ENCODE measurements around the gene PLCB4. TPM values are rescaled to one million over a fixed set of nuclear protein-coding genes. Genes with fewer than 3 reads are reported as not detected.

The PLCB4 gene
- total and polyA plus RNA-seq, 3 experiments from 2014 or later = not detected

DNA sequence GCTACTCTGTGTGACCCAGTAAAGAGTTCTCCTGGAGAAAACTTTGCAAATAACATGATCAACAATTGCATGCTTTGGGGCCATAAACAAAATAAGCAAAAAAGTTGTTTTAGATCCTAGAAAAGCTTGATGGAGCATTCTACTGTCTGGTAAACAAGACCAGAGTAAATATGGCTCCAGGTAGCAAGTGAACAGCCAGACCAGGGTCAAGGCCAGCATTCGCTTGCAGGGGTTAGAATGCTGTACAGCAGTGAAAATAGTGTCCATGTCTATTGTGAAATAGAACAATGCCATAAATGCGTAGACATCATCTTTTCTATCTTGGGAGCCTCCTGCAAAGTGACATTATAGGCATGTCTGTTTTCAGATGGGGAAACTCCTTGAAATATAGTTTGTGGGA, 216.7 kb downstream of the PLCB4 start:
- H3K36me3 Mint-ChIP-seq = no peaks in the 10 kb centered on the region
- CTCF ChIA-PET = no interaction called here

DNA sequence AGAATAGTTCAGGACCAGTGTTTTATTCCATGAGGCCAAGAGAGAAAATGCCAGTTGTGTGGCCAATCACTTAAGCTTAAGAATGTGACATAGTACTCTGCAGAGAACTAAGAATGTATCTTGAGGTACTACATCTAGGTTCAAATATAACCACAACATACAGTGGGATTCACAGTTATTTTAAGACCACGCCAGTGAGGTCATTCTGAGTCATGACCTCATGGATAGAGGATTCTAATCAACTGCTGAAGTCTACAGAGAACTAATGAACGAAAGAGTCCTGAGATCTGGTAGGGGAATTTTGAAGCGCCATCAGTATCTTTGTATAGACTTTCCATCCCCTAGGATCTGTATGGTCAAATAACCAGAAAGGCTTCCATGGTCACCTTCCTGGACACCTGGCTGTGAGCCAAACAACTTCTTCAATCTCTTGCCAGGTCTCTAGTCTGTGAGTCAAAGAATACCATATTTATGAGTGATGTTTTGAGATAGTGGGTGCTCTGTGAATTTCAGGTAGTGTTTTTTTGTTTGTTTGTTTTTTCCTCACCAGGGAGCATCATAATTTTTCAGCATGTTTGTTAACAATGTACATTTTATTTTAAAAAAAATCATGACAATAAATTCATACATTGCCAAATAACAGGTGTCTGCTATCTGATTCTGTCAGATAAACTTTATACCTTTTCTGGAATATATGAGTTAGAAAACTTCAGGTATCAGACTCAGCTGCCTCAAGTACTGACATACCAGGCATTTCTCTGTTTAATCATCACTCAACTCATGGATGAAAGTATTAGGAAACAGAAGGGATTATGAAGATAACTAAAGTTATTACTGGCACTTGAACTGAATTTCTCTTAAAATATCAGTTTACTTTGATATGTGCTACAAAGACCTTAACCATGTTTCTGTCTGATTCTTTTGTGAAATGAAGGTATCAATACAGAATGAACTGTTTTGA, 217.9 kb downstream of the PLCB4 start:
- DNase-seq = no peak
- Mint-ChIP-seq H3K9me3 (peaks cover 1 to 9% (median 3%) of the 10 kb centered on the region in 5 donors), H3K27ac (no peak overlapping the region), H3K36me3 (no peaks in the 10 kb centered on the region), H3K4me3 (no peak overlapping the region), H3K4me1 (no peaks in the 10 kb centered on the region), H3K27me3 (no peaks in the 10 kb centered on the region)
- Histone ChIP-seq H3K9me3 (ENCODE audit: low read length) (no peaks in the 10 kb centered on the region), H3K27ac (ENCODE audit: low read depth, low read length) (no peak overlapping the region), H3K4me1 (ENCODE audit: insufficient read depth, low read length) (no peaks in the 10 kb centered on the region), H3K36me3 (ENCODE audit: insufficient read depth, low read length) (no peaks in the 10 kb centered on the region), H3K27me3 (ENCODE audit: insufficient read depth, low read length, poor library complexity, severe bottlenecking) (no peaks in the 10 kb centered on the region), H3K4me3 (ENCODE audit: low read length) (no peak overlapping the region)
- ChIA-PET POLR2A (no interaction called here), CTCF (no interaction called here)

More for the DNA sequence above, 216.7 kb downstream of the PLCB4 start:
- POLR2A ChIA-PET = no interaction called here
- H3K27ac ChIP-seq (ENCODE audit: low read depth, low read length) = no peak overlapping the region
- Mint-ChIP-seq H3K4me1 (no peaks in the 10 kb centered on the region), H3K9me3 (peaks cover 0 to 9% (median 3%) of the 10 kb centered on the region in 5 donors), H3K27ac (no peak overlapping the region), H3K4me3 (no peak overlapping the region), H3K27me3 (no peaks in the 10 kb centered on the region)
- H3K4me3 ChIP-seq (ENCODE audit: low read length) = no peak overlapping the region
- no peaks in the 10 kb centered on the region for H3K9me3 ChIP-seq (ENCODE audit: low read length)
- no peaks in the 10 kb centered on the region for H3K27me3 ChIP-seq (ENCODE audit: insufficient read depth, low read length, poor library complexity, severe bottlenecking)
- H3K4me1 ChIP-seq (ENCODE audit: insufficient read depth, low read length) = no peaks in the 10 kb centered on the region
- DNase-seq = no peak
- H3K36me3 ChIP-seq (ENCODE audit: insufficient read depth, low read length) = no peaks in the 10 kb centered on the region

DNA sequence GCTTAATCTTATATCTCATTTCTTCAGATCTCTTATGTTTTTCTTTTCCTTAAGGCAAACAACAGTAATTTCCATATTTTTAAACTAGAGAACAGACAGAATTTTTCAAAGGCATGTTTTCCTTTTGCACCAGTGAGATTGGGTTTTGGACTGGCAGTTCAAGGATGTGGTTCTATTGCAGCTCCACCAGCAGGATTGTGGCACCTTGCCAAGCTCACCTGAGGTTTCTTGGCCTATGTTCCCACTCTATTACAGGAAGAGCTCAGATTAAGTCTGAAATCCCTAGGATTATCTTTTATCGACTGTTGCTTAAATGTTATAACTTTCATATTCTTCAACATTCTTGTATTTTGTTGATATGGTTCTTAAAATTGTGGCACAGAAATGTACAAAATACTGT, 218.9 kb downstream of the PLCB4 start:
- Mint-ChIP-seq H3K36me3 (no peaks in the 10 kb centered on the region), H3K4me1 (no peaks in the 10 kb centered on the region), H3K4me3 (no peak overlapping the region), H3K27me3 (no peaks in the 10 kb centered on the region), H3K27ac (no peak overlapping the region), H3K9me3 (peaks cover 3 to 9% (median 4%) of the 10 kb centered on the region in 5 donors)
- POLR2A ChIA-PET = no interaction called here
- CTCF ChIA-PET = no interaction called here
- Histone ChIP-seq H3K27ac (ENCODE audit: low read depth, low read length) (no peak overlapping the region), H3K9me3 (ENCODE audit: low read length) (no peaks in the 10 kb centered on the region), H3K4me1 (ENCODE audit: insufficient read depth, low read length) (no peaks in the 10 kb centered on the region), H3K27me3 (ENCODE audit: insufficient read depth, low read length, poor library complexity, severe bottlenecking) (no peaks in the 10 kb centered on the region), H3K36me3 (ENCODE audit: insufficient read depth, low read length) (no peaks in the 10 kb centered on the region), H3K4me3 (ENCODE audit: low read length) (no peak overlapping the region)
- DNase-seq = no peak

DNA sequence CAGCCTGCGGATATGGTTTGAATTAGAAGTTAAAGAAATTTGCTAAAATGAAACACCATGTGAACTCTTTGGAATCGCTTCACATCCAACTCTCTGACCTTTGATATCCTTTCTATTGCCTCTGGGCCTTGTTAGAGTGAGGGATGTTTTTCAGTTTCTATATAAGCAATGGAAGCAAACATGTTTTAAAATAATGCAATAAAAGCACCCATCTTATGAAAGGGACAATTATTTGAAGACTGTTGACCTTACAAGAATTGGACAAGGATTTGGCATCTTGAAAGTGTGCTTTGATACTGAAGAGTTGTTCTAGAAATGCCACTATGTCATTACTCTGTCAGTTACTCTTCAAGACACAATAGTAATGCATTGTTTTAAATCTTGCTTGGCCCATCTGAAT, 221.4 kb downstream of the PLCB4 start:
- no peaks in the 10 kb centered on the region for H3K27me3 ChIP-seq (ENCODE audit: insufficient read depth, low read length, poor library complexity, severe bottlenecking)
- Mint-ChIP-seq H3K27ac (no peak overlapping the region), H3K9me3 (peaks cover 0 to 6% (median 4%) of the 10 kb centered on the region in 5 donors), H3K36me3 (no peaks in the 10 kb centered on the region), H3K4me3 (no peak overlapping the region), H3K27me3 (no peaks in the 10 kb centered on the region), H3K4me1 (no peaks in the 10 kb centered on the region)
- H3K36me3 ChIP-seq (ENCODE audit: insufficient read depth, low read length) = no peaks in the 10 kb centered on the region
- POLR2A ChIA-PET = no interaction called here
- H3K27ac ChIP-seq (ENCODE audit: low read depth, low read length) = no peak overlapping the region
- CTCF ChIA-PET = no interaction called here
- H3K4me1 ChIP-seq (ENCODE audit: insufficient read depth, low read length) = no peaks in the 10 kb centered on the region
- no peaks in the 10 kb centered on the region for H3K9me3 ChIP-seq (ENCODE audit: low read length)
- no peak for DNase-seq
- H3K4me3 ChIP-seq (ENCODE audit: low read length) = no peak overlapping the region

DNA sequence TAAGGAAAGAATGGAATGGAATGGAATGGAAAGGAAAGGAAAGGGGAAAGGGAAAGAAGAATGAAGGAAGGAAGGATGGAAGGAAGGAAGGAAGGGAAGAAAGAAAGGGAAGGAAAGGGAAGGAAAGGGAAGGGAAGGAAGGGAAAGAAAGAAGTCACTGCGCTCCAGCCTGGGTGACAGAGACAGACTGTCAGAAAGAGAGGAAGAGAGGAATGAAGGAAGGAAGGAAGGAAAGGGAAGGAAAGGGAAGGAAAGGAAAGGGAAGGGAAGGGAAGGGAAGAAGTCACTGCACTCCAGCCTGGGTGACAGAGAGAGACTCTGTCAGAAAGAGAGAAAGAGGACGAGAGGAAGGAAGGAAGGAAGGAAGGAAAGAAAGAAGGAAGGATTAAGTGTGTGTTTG, 224.3 kb downstream of the PLCB4 start:
- H3K4me1 ChIP-seq (ENCODE audit: insufficient read depth, low read length) = no peaks in the 10 kb centered on the region
- POLR2A ChIA-PET = no interaction called here
- no peak overlapping the region for H3K27ac ChIP-seq (ENCODE audit: low read depth, low read length)
- H3K36me3 Mint-ChIP-seq = no peaks in the 10 kb centered on the region
- H3K9me3 ChIP-seq (ENCODE audit: low read length) = no peaks in the 10 kb centered on the region
- no peak for DNase-seq
- H3K4me3 Mint-ChIP-seq = peak overlapping the region in 1 of 7 donors; percentile 48
- no peaks in the 10 kb centered on the region for H3K36me3 ChIP-seq (ENCODE audit: insufficient read depth, low read length)
- H3K9me3 Mint-ChIP-seq = peaks cover 0 to 8% (median 4%) of the 10 kb centered on the region in 5 donors
- H3K4me1 Mint-ChIP-seq = no peaks in the 10 kb centered on the region
- H3K27me3 ChIP-seq (ENCODE audit: insufficient read depth, low read length, poor library complexity, severe bottlenecking) = no peaks in the 10 kb centered on the region
- H3K27ac Mint-ChIP-seq = no peak overlapping the region
- H3K4me3 ChIP-seq (ENCODE audit: low read length) = no peak overlapping the region
- H3K27me3 Mint-ChIP-seq = no peaks in the 10 kb centered on the region
- CTCF ChIA-PET = no interaction called here

DNA sequence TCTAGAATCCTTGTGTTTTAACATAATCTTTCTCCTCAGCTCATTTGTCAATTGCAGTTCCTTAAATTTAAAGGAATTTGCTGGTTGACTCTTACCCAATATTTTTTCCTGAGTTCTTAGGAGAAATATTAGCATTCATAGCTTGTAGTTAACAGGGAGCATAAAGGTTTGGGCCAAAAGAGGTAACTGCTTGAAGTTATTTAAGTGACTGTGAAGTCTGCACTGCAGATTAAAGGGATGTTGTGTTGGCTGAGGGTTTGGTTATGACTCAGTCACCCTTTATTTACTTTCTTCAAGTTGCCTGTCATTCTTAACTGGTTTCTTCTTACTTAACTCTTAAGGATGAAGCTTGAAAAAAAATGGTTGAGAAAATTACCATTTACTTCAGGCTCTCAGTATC, 225.2 kb downstream of the PLCB4 start:
- H3K27ac ChIP-seq (ENCODE audit: low read depth, low read length) = no peak overlapping the region
- no peak for DNase-seq
- H3K27me3 ChIP-seq (ENCODE audit: insufficient read depth, low read length, poor library complexity, severe bottlenecking) = no peaks in the 10 kb centered on the region
- no peaks in the 10 kb centered on the region for H3K36me3 ChIP-seq (ENCODE audit: insufficient read depth, low read length)
- ChIA-PET CTCF (no interaction called here), POLR2A (no interaction called here)
- H3K4me3 ChIP-seq (ENCODE audit: low read length) = no peak overlapping the region
- no peak overlapping the region for H3K27ac Mint-ChIP-seq
- no peak overlapping the region for H3K4me3 Mint-ChIP-seq
- H3K27me3 Mint-ChIP-seq = no peaks in the 10 kb centered on the region
- H3K9me3 ChIP-seq (ENCODE audit: low read length) = no peaks in the 10 kb centered on the region
- no peaks in the 10 kb centered on the region for H3K36me3 Mint-ChIP-seq
- H3K4me1 Mint-ChIP-seq = no peaks in the 10 kb centered on the region
- H3K9me3 Mint-ChIP-seq = peaks cover 0 to 8% (median 4%) of the 10 kb centered on the region in 5 donors
- H3K4me1 ChIP-seq (ENCODE audit: insufficient read depth, low read length) = no peaks in the 10 kb centered on the region

DNA sequence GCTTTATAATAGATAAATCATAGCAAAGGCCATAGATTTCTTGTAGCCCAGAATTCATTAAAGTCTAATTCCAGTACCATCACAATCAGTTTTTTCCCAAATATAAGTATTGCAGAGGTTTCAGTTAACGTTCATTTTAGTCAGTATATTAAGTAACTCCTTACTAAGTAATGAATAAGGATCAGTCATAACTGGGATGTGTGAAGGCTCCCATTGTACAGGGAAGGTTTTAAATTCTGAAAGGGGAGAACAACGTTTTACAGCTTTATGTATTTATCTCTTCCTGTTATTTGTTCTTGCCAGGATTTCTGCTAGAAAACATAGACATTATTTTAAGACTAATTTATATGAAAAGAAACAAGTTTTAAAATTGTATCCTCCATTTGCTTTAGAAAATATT, 230.0 kb downstream of the PLCB4 start:
- Mint-ChIP-seq H3K27me3 (peaks cover 0 to 2% of the 10 kb centered on the region in 2 donors), H3K4me3 (no peak overlapping the region), H3K36me3 (no peaks in the 10 kb centered on the region), H3K4me1 (no peaks in the 10 kb centered on the region), H3K9me3 (peaks cover 0 to 5% (median under 1%) of the 10 kb centered on the region in 5 donors), H3K27ac (no peak overlapping the region)
- Histone ChIP-seq H3K36me3 (ENCODE audit: insufficient read depth, low read length) (no peaks in the 10 kb centered on the region), H3K27me3 (ENCODE audit: insufficient read depth, low read length, poor library complexity, severe bottlenecking) (no peaks in the 10 kb centered on the region), H3K27ac (ENCODE audit: low read depth, low read length) (no peak overlapping the region), H3K4me1 (ENCODE audit: insufficient read depth, low read length) (no peaks in the 10 kb centered on the region), H3K4me3 (ENCODE audit: low read length) (no peak overlapping the region), H3K9me3 (ENCODE audit: low read length) (no peaks in the 10 kb centered on the region)
- POLR2A ChIA-PET = no interaction called here
- CTCF ChIA-PET = no interaction called here
- DNase-seq = no peak

DNA sequence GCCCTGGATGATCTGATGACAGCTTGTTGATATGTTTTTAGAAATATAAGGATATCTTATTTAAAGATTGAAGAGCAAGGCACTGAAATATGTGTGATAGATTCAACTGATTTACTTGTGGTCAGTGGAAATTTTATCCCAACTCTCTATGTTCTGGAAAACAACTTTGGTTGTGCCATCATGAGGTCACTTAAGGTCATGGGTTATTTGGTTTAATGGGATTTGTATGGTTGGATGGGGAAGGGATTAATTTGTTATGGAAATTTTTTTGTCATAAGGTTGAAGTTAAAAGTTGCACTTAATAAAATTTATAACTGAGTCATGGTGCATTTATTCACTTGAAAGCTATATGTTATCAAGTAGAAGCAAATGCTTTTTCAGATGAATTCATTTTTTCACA, 231.2 kb downstream of the PLCB4 start:
- Mint-ChIP-seq H3K27me3 (peaks cover 0 to 2% of the 10 kb centered on the region in 2 donors), H3K4me3 (no peak overlapping the region), H3K36me3 (no peaks in the 10 kb centered on the region), H3K4me1 (no peaks in the 10 kb centered on the region), H3K27ac (no peak overlapping the region), H3K9me3 (peaks cover 0 to 5% (median 2%) of the 10 kb centered on the region in 5 donors)
- ChIA-PET POLR2A (no interaction called here), CTCF (no interaction called here)
- H3K4me1 ChIP-seq (ENCODE audit: insufficient read depth, low read length) = no peaks in the 10 kb centered on the region
- H3K27ac ChIP-seq (ENCODE audit: low read depth, low read length) = no peak overlapping the region
- no peak for DNase-seq
- H3K27me3 ChIP-seq (ENCODE audit: insufficient read depth, low read length, poor library complexity, severe bottlenecking) = no peaks in the 10 kb centered on the region
- no peaks in the 10 kb centered on the region for H3K36me3 ChIP-seq (ENCODE audit: insufficient read depth, low read length)
- H3K9me3 ChIP-seq (ENCODE audit: low read length) = no peaks in the 10 kb centered on the region
- no peak overlapping the region for H3K4me3 ChIP-seq (ENCODE audit: low read length)
